MM.1S (cell line): Measurements from ENCODE around the gene PARP12.

Experiments
- DNase-seq: peaks from one replicate; pipeline ENCODE4 v3.0.0-alpha.2; 2015
- H2AFZ ChIP-seq: fragments of 300-600 bp; sonication (generic); 2 replicates; pipeline ENCODE4 v1.6.0; 2016; ENCODE audit warnings: antibody characterized with exemption, low read length
- H3F3A ChIP-seq: fragments of 300-600 bp; sonication (generic); 2 replicates; pipeline ENCODE4 v1.6.1; 2016; ENCODE audit warnings: mild to moderate bottlenecking, antibody characterized with exemption, low read length, moderate library complexity, mixed read lengths; ENCODE audit not compliant: insufficient read depth
- H3K27ac ChIP-seq: fragments of 300-600 bp; sonication (generic); 2 replicates; pipeline ENCODE4 v1.5.1; 2016; ENCODE audit warnings: mild to moderate bottlenecking, low read length
- H3K27me3 ChIP-seq: fragments of 300-600 bp; sonication (generic); replicated peaks from 2 replicates; pipeline ENCODE4 v1.6.0; 2016; ENCODE audit warnings: low read length; ENCODE audit not compliant: insufficient read depth
- H3K36me3 ChIP-seq: fragments of 300-600 bp; sonication (generic); replicated peaks from 2 replicates; pipeline ENCODE4 v1.6.1; 2016; ENCODE audit warnings: mild to moderate bottlenecking, low read length, mixed read lengths; ENCODE audit not compliant: insufficient read depth
- H3K4me1 ChIP-seq: fragments of 300-600 bp; sonication (generic); 2 replicates; pipeline ENCODE4 v1.6.1; 2016; ENCODE audit warnings: low read length, mixed read lengths
- H3K4me2 ChIP-seq: fragments of 300-600 bp; sonication (generic); 2 replicates; pipeline ENCODE4 v1.6.0; 2016; ENCODE audit warnings: low read depth, low read length
- H3K4me3 ChIP-seq: fragments of 300-600 bp; sonication (generic); 2 replicates; pipeline ENCODE4 v1.5.1; 2016; ENCODE audit warnings: low read length, mixed read lengths
- H3K79me2 ChIP-seq: fragments of 300-600 bp; sonication (generic); 2 replicates; pipeline ENCODE4 v1.6.1; 2016; ENCODE audit warnings: mixed run types, low read length, mixed read lengths
- H3K9ac ChIP-seq: fragments of 300-600 bp; sonication (generic); 2 replicates; pipeline ENCODE4 v1.6.1; 2016; ENCODE audit warnings: low read length, mixed read lengths
- H3K9me2 ChIP-seq: fragments of 300-600 bp; sonication (generic); replicated peaks from 2 replicates; pipeline ENCODE4 v1.6.1; 2016; ENCODE audit warnings: mild to moderate bottlenecking, low read length, mixed read lengths; ENCODE audit not compliant: insufficient read depth
- H3K9me3 ChIP-seq: fragments of 300-600 bp; sonication (generic); replicated peaks from 2 replicates; pipeline ENCODE4 v1.6.1; 2016; ENCODE audit warnings: mild to moderate bottlenecking, low read length, mixed read lengths; ENCODE audit not compliant: insufficient read depth
- H4K20me1 ChIP-seq: fragments of 300-600 bp; sonication (generic); 2 replicates; pipeline ENCODE4 v1.6.1; 2016; ENCODE audit warnings: mild to moderate bottlenecking, low read length, moderate library complexity, mixed read lengths; ENCODE audit not compliant: insufficient read depth
- CTCF ChIP-seq: fragments of 300-600 bp; sonication (generic); IDR thresholded peaks from 2 replicates; pipeline ENCODE4 v1.5.1; 2016; ENCODE audit warnings: antibody characterized with exemption, low read length, mixed read lengths
- EZH2 ChIP-seq: fragments of 300-600 bp; sonication (generic); optimal IDR thresholded peaks from 2 replicates; pipeline ENCODE3; 2017; ENCODE audit warnings: low read depth, mild to moderate bottlenecking, antibody characterized with exemption, low read length, mixed read lengths
- EZH2phosphoT487 ChIP-seq: fragments of 300-600 bp; sonication (generic); IDR thresholded peaks from 2 replicates; pipeline ENCODE4 v1.6.1; 2018; ENCODE audit warnings: antibody characterized with exemption, low read length

Gene PARP12

GRCh38 chr7:140048138-140048537, 14.6 kb downstream of the PARP12 start:
- Histone ChIP-seq H3K27ac (no peak overlapping the region), H3K4me2 (no peak overlapping the region)

GRCh38 chr7:140047197-140047596, 15.6 kb downstream of the PARP12 start:
- no peaks in the 10 kb centered on the region for H3K36me3 ChIP-seq
- no peak overlapping the region for H3K27ac ChIP-seq
- H3K9me3 ChIP-seq = no peaks in the 10 kb centered on the region
- H3K79me2 ChIP-seq = no peaks in the 10 kb centered on the region
- no peak overlapping the region for H3K4me3 ChIP-seq
- H3K9ac ChIP-seq = no peak overlapping the region
- H2AFZ ChIP-seq = no peak overlapping the region
- H4K20me1 ChIP-seq = no peaks in the 10 kb centered on the region
- 0 out of 2 replicates have a peak, but pooled peaks cover 6% of the 10 kb centered on the region for H3K27me3 ChIP-seq
- TF ChIP-seq CTCF (no peak), EZH2 (no peak), EZH2phosphoT487 (no peak)
- H3K4me2 ChIP-seq = no peak overlapping the region
- H3K9me2 ChIP-seq = no peaks in the 10 kb centered on the region
- H3K4me1 ChIP-seq = peaks cover 19% of the 10 kb centered on the region
- H3F3A ChIP-seq = peaks cover 11% of the 10 kb centered on the region; the same call in 1 of the 2 replicates
- no peak for DNase-seq

More at GRCh38 chr7:140048138-140048537, 14.6 kb downstream of the PARP12 start:
- Histone ChIP-seq H3K79me2 (no peaks in the 10 kb centered on the region), H3K27me3 (0 out of 2 replicates have a peak, but pooled peaks cover 6% of the 10 kb centered on the region), H3K9ac (no peak overlapping the region), H4K20me1 (no peaks in the 10 kb centered on the region), H3K4me1 (peaks cover 19% of the 10 kb centered on the region), H3K4me3 (no peak overlapping the region), H2AFZ (no peak overlapping the region), H3K9me3 (no peaks in the 10 kb centered on the region), H3K36me3 (no peaks in the 10 kb centered on the region), H3K9me2 (no peaks in the 10 kb centered on the region), H3F3A (peaks cover 11% of the 10 kb centered on the region; the same call in 1 of the 2 replicates)
- TF ChIP-seq CTCF (no peak), EZH2 (no peak), EZH2phosphoT487 (no peak)
- no peak for DNase-seq

- Histone ChIP-seq H3F3A (peaks cover 11% of the 10 kb centered on the region; the same call in 1 of the 2 replicates), H3K4me3 (no peak overlapping the region), H3K36me3 (no peaks in the 10 kb centered on the region), H3K79me2 (no peaks in the 10 kb centered on the region), H3K9ac (no peak overlapping the region), H3K27ac (no peak overlapping the region), H3K4me1 (peaks cover 19% of the 10 kb centered on the region), H3K9me2 (no peaks in the 10 kb centered on the region), H2AFZ (no peak overlapping the region), H3K4me2 (no peak overlapping the region), H3K9me3 (no peaks in the 10 kb centered on the region), H4K20me1 (no peaks in the 10 kb centered on the region), H3K27me3 (no peaks in the 10 kb centered on the region)
- DNase-seq = no peak
- no peak for TF ChIP-seq EZH2
- no peak for TF ChIP-seq EZH2phosphoT487
- no peak for TF ChIP-seq CTCF
Measured at GRCh38 chr7:140045697-140046096, 17.1 kb downstream of the PARP12 start.
